HG02763 (cell line): ENCODE data around the gene HOXC10.

Experiments
- ATAC-seq: cut with Tn5 transposase; IDR thresholded peaks from one replicate; pipeline ENCODE4 v1.9.1; 2021; ENCODE audit warnings: mild to moderate bottlenecking, moderate library complexity; ENCODE audit not compliant: unreplicated experiment

Gene HOXC10

DNA sequence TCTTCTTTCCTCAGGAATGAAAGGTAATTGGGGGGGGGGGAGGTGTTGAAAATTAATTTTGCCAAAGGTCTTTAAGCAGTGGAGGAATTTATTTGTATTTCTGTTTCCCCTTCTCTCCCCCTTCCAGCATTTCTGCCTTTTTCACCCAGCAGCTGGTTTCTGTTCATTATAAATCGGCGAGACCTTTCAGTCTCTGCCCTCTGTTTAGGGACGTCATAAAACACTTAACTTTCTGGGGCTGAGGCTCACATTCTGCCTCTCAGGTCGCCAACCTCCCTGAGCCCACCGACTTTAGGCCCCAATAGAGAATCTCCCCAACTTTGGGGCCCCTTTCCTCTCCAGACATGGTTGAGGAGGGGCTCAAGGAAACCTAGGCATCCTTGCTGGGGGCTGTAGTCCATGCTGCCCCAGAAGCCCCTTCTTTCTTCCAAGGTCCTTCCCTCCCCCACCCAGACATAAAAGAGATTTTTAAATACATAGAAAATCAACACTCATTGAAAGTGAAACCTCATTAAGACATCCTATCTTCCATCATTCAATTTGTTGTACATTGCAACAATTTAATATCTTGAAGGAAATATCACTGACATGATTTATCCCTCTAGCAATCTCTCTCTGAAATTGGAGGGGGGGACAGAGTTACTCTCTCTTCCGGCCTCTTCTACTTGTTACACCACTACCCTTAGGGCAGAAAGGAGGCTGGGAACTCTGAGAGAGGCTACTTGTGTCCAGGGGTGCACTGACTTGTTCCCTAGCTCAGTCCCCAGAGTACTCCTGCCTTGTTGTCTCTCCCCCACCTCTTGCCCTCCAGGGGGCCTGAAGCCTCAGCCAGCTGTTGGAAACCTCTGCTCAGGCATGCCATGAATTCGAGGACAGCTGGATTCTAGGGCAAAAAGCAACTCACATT, 40.8 kb downstream of the HOXC10 start:
- no peak for ATAC-seq

DNA sequence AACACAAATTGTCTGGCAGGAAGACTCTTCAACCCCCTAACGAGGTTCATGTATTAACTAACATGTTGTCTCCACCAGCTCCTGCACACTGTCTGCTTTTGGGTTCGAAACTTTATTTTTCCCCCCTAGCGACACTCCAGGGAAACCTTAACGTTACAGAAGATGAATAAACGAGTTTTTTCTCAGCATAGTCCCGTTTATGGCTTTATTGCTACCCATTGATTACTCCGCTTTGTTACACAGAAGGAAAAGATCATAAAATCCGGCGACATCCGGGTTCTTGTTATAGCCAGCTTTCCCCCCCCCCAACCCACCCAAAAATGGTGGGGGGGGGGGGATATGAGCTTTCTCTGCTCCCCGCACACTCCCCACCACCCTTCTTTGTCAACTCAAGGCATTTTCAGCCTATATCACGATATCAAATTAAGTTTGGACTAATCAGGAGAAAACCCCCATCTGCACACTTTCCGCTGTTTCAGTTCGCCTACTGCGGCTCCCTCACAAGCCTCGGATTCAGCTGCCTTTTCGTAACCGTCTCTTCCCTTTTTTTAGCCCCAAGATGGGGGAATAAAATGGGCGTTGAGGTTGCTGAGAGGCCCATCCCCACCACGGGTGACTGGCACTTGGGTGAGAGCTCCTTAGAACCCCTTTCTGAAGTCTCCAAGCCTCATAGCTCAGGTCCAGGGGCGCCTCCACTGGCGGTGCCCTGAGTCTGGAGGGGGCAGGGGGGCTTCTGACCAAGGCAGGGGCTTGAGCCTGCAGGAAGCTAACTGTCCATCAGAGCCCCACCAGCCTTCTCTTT, 41.9 kb downstream of the HOXC10 start:
- ATAC-seq = no peak

DNA sequence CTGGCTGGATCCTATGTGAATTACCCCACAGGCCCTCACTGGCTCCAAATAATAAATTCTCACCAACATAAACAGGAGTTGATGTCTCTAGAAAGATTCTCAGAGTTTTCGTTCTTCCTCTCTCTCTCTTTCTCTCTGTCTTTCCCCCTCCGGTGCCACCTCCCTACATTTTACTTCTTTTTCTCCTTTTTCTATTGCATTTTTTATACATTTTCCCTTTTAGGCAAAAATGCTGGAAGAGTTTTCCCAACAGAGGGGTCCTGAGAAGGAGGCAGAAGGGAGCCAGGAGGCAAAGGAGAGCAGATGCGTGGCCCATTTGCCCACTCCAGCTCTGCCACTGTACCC, 42.5 kb downstream of the HOXC10 start:
- ATAC-seq = no peak

DNA sequence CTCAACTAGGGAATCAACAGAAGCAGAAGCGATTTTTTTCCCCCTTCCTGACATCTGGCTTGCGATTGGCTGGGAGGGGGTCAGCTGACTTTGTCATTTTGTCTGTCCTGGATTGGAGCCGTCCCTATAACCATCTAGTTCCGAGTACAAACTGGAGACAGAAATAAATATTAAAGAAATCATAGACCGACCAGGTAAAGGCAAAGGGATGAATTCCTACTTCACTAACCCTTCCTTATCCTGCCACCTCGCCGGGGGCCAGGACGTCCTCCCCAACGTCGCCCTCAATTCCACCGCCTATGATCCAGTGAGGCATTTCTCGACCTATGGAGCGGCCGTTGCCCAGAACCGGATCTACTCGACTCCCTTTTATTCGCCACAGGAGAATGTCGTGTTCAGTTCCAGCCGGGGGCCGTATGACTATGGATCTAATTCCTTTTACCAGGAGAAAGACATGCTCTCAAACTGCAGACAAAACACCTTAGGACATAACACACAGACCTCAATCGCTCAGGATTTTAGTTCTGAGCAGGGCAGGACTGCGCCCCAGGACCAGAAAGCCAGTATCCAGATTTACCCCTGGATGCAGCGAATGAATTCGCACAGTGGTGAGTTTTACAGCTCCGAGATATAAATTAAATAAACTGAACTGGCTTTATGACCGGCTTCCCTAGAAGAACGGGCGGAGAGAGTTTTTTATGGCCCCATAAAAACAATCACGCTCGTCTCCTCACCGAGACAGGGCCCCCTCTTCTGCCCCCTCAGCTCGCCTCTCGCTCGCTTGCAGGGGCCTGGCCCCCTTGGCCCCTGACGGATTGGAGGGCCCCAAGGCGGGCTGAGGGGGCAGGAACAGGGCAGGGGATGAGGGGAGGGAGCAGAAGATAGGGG, 43.6 kb downstream of the HOXC10 start, which contains the start of gene HOXC6:
HOXC6 (plus strand) TSS at position 127 of the 888 bp plus-strand sequence; CDS start at position 209, 82 bp downstream.
- no peak for ATAC-seq

DNA sequence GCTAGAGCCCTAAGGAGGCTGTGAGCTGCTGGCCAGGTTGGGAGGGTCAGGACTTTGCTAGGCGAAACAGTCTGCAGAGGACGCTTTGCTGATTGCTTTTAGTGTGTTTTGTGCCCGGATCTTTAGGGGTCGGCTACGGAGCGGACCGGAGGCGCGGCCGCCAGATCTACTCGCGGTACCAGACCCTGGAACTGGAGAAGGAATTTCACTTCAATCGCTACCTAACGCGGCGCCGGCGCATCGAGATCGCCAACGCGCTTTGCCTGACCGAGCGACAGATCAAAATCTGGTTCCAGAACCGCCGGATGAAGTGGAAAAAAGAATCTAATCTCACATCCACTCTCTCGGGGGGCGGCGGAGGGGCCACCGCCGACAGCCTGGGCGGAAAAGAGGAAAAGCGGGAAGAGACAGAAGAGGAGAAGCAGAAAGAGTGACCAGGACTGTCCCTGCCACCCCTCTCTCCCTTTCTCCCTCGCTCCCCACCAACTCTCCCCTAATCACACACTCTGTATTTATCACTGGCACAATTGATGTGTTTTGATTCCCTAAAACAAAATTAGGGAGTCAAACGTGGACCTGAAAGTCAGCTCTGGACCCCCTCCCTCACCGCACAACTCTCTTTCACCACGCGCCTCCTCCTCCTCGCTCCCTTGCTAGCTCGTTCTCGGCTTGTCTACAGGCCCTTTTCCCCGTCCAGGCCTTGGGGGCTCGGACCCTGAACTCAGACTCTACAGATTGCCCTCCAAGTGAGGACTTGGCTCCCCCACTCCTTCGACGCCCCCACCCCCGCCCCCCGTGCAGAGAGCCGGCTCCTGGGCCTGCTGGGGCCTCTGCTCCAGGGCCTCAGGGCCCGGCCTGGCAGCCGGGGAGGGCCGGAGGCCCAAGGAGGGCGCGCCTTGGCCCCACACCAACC, 44.8 kb downstream of the HOXC10 start:
- no peak for ATAC-seq

DNA sequence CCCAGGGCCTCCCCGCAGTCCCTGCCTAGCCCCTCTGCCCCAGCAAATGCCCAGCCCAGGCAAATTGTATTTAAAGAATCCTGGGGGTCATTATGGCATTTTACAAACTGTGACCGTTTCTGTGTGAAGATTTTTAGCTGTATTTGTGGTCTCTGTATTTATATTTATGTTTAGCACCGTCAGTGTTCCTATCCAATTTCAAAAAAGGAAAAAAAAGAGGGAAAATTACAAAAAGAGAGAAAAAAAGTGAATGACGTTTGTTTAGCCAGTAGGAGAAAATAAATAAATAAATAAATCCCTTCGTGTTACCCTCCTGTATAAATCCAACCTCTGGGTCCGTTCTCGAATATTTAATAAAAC, 45.5 kb downstream of the HOXC10 start:
- no peak for ATAC-seq

DNA sequence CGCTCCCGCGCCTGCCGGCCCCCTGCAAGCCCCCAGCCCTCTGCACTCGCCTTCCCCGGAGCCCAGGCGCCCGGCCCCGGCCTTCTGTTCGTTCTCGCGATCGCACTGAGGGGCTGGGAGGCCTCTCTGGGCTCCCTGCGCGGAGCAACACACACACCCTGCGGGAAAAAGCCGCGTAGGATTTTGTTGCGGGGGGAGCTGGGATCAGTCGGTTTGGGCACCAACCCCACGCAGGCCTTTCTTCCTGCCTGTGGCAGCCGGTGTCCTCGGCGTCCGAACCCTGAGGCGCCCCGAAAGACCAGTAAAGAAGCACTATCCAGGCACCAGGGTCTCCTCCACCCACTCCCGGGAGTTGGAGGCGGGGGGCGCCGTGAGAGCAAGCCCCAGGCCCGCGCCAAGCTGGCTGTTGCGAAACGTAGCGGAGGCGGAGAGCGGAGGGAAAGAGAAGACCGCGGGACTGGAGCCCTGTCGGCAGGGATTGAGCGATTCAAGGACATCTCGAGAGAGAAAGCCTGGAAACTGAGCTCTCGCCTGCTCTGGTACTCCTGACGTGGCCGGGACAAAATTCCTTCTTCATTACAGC, 46.0 kb downstream of the HOXC10 start:
- ATAC-seq = no peak

DNA sequence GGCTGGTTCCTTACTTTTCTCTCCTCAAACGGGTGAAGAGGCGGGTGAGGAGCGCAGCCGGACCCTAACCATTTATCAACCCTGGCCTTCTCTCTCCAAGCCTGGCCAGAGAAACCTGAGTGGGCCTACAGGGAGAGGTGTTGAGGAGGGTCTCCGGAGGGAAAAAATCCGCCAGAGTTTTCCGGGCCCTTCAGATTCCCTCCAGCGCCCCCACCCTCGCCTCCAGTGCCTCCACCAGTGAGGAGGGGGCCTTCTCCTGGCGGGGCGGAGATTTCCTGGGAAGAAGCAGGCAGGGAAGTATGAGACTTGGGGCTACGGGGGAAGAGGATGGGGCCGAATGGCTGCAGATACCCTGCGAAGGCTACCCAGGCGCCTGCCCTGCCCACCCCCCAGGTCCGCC, 46.5 kb downstream of the HOXC10 start:
- ATAC-seq = no peak

DNA sequence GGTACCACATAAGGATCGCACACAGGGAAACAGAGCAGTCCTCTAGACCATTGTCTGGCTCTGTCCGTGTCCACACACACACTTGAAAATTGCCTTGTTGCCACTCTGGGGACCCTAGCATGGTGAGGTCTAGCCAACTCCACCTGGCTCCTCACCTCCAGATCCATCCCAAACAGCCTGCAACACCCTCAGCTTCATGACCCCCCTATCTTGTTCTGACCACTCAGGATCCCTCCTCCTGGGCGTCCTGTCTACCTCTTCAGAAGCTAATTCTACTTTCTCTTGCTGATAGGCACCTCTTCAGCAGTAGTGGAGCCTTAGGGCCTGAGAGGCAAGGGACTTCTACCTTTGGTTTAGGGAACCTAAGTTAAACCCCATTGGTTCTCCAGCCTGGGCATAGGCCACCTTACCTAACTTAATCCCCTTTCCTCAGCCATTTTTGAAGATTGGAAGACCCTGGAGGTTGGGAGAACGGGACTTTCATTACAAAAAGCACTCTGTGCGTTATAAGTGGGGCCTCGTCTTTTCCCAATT, 47.2 kb downstream of the HOXC10 start:
- no peak for ATAC-seq

DNA sequence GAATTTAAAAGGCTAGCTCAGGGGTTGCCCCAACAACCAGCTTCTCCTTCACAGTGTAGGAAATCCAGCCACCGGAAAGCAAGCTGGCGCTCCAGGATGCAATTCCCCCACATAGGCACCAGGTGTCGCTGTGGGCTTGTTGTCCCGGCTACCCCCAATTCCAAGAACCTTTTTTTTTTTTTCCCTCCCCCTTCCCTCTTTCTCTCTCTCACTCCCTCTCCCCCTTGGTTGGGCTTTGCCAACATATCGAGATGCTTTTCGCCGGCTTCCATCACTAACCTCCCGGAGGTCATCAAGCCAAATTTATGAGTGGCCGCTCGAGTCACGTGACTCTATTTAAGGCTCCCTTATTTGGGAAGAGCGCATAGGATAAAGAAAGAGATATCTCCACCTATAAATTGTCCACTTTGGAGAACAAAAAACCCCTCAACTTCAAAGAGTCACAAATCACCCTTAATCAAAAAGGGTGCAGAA, 47.7 kb downstream of the HOXC10 start, which contains the start of gene HOXC5:
HOXC5 (plus strand) TSS at position 424 of the 474 bp plus-strand sequence. CDS start 73 bp downstream, outside the sequence.
- no peak for ATAC-seq

DNA sequence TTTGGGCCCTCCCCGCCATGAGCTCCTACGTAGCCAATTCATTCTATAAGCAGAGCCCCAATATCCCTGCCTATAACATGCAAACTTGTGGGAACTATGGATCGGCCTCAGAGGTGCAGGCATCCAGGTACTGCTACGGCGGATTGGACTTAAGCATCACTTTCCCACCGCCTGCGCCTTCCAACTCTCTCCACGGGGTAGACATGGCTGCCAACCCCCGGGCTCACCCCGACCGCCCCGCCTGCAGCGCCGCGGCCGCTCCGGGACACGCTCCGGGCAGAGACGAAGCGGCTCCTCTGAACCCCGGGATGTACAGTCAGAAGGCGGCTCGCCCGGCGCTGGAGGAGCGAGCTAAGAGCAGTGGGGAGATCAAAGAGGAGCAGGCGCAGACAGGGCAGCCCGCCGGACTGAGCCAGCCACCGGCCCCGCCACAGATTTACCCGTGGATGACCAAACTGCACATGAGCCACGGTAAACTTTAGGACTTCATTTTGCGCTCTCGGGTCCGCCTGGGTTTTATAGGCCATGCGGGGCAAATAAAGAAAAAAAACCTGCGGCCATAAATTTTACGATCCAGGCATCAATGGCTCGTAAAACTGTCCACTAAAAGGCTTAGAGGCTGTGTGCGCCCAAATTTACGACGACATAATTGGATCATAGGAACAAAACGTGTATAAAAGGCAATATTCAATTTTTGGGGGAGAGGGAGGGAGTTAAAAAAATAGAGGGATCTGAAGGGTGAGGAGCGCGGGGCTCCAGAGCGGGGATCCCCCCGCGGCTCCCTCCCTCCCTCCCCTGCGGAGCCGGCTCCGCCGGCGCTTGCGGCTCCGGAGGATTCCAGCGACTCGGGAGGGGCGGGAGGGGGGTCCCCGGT, 48.4 kb downstream of the HOXC10 start:
- ATAC-seq = no peak

DNA sequence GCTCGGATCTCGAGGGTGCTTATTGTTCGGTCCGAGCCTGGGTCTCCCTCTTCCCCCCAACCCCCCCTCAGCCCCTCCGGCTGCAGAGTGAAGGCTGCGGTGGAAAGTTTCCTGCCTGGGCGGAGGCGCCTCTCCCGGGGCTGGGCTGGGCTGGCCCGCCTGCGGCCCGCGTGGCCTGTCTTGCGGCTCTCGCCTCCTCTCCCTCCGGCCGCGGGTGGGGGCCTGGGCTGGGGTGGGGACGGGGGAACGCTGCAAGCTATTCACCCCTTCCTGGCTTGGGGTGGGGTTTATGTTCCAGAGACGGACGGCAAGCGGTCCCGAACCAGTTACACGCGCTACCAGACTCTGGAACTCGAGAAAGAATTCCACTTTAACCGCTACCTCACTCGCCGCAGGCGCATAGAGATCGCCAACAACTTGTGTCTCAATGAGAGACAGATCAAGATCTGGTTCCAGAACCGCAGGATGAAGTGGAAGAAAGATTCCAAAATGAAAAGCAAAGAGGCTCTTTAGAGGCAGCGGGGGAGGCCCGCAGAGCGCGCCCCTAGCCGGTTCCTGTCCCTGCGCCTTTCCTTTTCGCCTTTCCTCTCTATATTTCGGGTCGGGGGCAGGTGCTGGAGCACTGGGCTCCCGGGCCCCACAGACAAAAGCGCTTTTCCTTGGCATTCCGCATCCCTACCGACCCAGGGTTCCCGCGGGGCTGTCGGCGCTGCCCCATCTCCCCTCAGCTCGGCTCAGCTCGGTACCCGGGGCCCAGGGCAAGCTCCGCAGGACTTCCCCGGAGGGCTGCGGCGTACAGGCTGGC, 49.2 kb downstream of the HOXC10 start:
- no peak for ATAC-seq

DNA sequence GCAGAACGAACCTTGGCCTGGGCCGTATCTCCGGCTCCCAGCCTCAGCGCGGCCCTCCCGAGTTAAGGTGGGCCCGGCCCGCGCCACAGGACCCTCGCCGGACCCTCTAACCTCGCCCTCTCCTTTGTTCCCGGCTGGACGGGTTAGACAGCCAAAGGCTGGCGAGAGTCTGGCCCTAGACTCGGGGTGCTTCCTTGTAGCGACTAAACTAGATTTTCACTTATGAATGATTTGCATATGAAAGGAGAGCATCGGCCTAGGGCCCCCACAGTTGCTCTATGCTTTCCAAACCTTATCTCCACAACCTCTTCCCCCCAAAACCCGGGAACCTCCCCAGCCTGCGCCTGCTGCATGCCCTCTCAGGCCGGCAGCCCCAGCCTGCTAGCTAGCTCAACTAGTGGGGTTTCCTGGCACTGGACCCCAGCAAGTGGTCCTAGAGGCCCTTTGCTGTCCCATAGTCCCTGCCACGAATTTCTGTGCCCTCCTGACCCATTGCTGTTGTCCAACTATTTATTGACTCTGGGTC, 49.9 kb downstream of the HOXC10 start:
- ATAC-seq = no peak

DNA sequence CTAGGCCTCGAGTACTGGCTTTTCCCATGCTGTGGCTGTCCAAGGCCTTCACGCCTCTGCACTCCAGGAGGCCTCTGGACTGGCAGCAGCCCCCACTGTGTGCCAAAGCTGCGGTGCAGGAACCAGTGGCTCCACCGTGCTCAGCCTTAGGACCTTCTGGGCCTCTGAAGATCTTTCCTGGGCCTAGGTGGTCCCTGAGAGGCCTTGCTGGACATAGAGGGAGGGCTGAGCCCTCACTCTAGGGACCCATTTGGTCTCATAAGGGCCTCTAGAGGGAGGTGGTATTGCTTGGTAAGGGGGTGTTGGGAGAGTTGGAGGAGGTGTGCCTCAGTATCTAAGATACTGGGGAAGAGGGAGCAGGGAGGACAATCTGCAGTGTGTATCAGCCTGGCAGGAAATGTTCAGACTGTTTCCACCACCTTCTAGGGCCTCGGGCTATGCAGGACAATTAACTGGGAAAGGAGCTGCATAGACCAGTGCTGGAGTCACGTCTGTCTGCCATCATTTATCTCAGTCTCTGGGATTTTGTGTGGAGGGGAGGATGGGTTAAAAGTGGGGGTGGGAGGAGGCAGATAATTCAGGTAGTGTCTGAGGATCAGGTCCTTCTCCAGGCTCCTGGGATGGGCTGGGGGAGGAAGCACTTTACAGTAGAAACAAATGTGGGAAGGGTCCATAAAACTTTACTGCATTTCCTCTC, 50.8 kb downstream of the HOXC10 start:
- ATAC-seq = no peak

DNA sequence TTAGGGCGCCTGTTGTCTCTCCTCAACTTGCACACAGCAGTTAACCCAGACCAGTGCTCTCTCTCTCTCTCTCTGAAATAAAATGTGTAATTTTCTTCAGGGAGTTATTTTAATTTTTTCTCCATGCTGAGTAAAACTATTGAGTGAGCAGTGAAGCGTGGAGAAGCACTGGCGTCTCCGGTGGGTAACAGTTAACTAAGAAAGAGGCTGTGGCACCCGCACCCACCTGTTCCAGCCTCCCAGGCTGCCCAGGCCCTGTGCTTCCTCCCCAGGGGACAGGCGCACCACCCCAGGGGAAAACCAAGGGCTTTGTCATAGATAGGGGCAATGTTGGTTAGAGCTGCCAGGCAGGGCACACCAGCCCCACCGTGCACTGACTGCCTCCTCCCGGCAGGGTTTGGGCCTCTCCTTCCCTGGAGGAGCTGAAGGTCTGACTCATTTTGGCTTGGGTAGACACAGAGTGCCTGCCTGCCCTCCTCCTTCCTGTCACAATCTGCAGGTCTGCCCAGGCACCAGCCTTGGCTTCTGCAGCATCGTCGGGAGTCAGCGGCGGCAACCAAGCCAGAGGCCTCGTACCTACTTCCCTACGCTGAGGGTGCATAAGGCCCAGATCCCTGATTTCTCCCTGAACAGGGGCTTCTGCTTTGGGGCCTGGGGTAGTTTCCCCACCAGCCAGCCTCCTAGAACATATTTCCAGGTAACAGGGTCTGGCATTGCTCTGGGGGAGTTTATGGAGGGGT, 51.8 kb downstream of the HOXC10 start:
- no peak for ATAC-seq
